Right renal pelvis (tissue), 4 donors: Measurements from ENCODE around the gene CNNM1. TPM values are rescaled to one million over a fixed set of nuclear protein-coding genes. Genes with fewer than 3 reads are reported as not detected.

Experiments used
- DNase-seq, 4 donors: peaks; one replicate each; pipeline ENCODE4 v3.0.0-alpha.2; 2013; ENCODE audit warnings: low read depth in 4 of 4, low spot score in 3 of 4, missing footprints in 1 of 4
- polyA plus RNA-seq, 4 donors: library from polyadenylated mRNA; unstranded; fragments of 120-200 nt; gene quantifications; one replicate each; pipeline ENCODE4 v1.2.1, GENCODE V29; 2013; ENCODE audit not compliant: insufficient read length in 4 of 4

The CNNM1 gene
- polyA plus RNA-seq, 4 donors = 1.6 to 1.9 (median 1.7) TPM

- no peak for DNase-seq
These were observed 40.4 kb downstream of the CNNM1 start for GRCh38 chr10:99369551-99369950.

- DNase-seq = peak in 1 of 4 donors; percentile 20
These were observed 41.8 kb downstream of the CNNM1 start for GRCh38 chr10:99370993-99371392.

- DNase-seq = no peak
These were observed 43.6 kb downstream of the CNNM1 start for GRCh38 chr10:99372546-99373271.

GRCh38 chr10:99374526-99374925 lies 45.4 kb downstream of the CNNM1 start:
- DNase-seq = no peak

GRCh38 chr10:99374972-99375371 lies 45.8 kb downstream of the CNNM1 start:
- no peak for DNase-seq

- no peak for DNase-seq
These were observed 46.3 kb downstream of the CNNM1 start for GRCh38 chr10:99375426-99375825.

- no peak for DNase-seq
These were observed 53.0 kb downstream of the CNNM1 start for GRCh38 chr10:99382176-99382575.

GRCh38 chr10:99387071-99387470 lies 57.9 kb downstream of the CNNM1 start:
- DNase-seq = no peak

GRCh38 chr10:99387541-99387940 lies 58.4 kb downstream of the CNNM1 start:
- DNase-seq = no peak

- DNase-seq = no peak
These were observed 60.7 kb downstream of the CNNM1 start for GRCh38 chr10:99389729-99390480.

GRCh38 chr10:99391346-99391745 lies 62.2 kb downstream of the CNNM1 start:
- DNase-seq = no peak

- DNase-seq = no peak
These were observed 63.9 kb downstream of the CNNM1 start for GRCh38 chr10:99393036-99393435.

GRCh38 chr10:99393683-99394082 lies 64.5 kb downstream of the CNNM1 start:
- no peak for DNase-seq

- DNase-seq = no peak
These were observed 65.1 kb downstream of the CNNM1 start for GRCh38 chr10:99394256-99394655.

- no peak for DNase-seq
These were observed 65.7 kb downstream of the CNNM1 start for GRCh38 chr10:99394761-99395386.

- DNase-seq = no peak
These were observed 66.7 kb downstream of the CNNM1 start for GRCh38 chr10:99395750-99396445.

- DNase-seq = no peak
These were observed 67.3 kb downstream of the CNNM1 start for GRCh38 chr10:99396471-99396870.

- DNase-seq = no peak
These were observed 70.5 kb downstream of the CNNM1 start for GRCh38 chr10:99399664-99400063.

- no peak for DNase-seq
These were observed 74.5 kb downstream of the CNNM1 start for GRCh38 chr10:99403674-99404073.

- DNase-seq = no peak
These were observed 77.0 kb downstream of the CNNM1 start for GRCh38 chr10:99406149-99406548.

GRCh38 chr10:99410146-99410545 lies 81.0 kb downstream of the CNNM1 start:
- DNase-seq = no peak
